NK-92 treated with Interleukin-12 subunit alpha and Interleukin-12 subunit beta, amount 100 ng/mL, for 24 hours (cell line): ENCODE measurements around the gene RABEP1.

Experiments
- DNase-seq: peaks from one replicate; lab custom pipeline; 2025; lab: John Stamatoyannopoulos, UW

The RABEP1 gene

DNA sequence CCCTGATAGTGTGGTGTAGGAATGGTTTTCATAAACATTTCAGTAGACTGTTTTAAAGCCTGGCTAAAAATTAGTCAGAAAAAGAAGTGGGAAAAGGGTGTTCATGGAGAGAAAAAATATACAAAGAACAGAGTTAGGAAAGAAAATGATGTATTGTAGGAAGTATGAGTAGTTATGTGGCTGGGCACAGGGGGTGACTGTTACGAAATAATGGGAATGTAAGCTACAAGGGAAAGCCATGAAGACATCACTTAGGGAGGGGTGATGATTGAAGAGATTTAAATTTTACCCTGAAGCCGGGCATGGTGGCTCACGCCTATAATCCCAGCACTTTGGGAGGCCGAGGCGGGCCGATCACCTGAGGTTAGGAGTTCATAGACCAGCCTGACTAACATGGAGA, 82.1 kb downstream of the RABEP1 start:
- DNase-seq, result no peak

DNA sequence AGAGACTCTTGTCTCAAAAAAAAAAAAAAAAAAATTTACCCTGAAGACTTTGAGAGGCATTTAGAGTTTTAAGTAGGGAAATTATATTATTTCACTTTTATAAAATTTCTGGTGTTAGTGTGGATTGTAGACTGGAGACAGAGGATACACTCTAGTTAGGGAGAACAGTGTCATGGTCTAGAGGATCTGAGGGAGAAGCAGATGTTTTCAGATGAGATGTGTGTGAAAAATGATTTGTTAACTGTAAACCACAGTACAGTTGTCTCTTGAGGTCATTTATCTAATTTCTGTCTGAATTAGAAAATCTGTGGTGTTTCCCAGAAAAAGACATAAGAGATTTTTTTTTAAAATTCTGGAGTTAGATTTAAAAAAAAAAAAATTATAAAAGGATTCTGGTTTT, 82.6 kb downstream of the RABEP1 start:
- DNase-seq, result no peak

DNA sequence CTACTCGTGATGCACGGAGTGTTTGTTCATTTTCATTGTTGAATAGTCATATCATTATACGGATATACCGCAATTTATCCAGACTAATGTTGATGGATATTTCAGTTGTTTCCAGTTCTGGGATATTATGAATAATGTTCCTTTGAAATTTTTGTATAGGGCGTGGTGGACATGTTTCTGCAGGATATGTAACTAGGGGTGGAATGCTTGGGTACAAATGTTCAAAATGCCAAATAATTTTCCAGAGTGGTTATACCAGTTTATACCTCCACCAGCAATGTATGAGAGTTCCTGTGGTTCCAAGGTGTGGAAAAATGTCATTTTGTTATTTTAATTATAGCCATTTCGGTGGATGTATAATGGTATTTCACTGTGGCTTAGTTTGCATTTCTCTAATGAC, 83.7 kb downstream of the RABEP1 start:
- DNase-seq, result no peak

DNA sequence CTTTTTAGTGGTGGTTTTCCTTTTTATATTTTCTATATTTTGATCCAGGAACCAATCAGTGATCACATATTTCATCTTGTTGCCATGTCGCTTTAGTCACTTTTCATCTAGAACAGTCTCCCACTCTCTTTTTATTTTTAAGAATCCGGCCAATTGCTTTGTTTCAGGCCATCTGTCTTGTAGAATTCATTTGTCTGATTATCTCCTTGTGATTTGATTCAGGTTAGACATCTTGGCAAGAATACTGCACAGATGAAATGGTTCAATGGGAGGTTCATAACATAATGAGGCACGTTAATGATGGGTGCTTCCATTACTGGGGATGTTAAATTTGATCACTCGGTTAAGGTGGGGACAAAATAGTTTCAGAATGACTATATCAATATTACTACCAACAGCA, 88.3 kb downstream of the RABEP1 start:
- DNase-seq, result no peak

DNA sequence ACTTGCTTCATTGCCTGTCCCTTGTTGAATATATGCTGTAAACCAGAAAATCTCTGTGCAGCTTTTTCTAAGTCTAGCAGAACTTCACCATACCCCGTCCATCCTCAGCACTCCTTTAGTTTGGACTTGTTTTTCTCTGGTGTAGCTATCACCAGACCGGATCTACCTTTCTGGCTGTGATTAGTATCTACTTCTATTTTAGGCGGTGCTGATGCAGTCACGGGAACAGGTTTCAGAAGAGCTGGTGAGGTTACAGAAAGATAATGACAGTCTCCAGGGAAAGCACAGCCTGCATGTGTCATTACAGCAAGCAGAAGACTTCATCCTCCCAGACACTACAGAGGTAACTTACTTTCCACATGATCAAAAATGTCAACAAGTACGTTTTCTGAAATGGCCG, 91.0 kb downstream of the RABEP1 start:
- DNase-seq, result no peak

DNA sequence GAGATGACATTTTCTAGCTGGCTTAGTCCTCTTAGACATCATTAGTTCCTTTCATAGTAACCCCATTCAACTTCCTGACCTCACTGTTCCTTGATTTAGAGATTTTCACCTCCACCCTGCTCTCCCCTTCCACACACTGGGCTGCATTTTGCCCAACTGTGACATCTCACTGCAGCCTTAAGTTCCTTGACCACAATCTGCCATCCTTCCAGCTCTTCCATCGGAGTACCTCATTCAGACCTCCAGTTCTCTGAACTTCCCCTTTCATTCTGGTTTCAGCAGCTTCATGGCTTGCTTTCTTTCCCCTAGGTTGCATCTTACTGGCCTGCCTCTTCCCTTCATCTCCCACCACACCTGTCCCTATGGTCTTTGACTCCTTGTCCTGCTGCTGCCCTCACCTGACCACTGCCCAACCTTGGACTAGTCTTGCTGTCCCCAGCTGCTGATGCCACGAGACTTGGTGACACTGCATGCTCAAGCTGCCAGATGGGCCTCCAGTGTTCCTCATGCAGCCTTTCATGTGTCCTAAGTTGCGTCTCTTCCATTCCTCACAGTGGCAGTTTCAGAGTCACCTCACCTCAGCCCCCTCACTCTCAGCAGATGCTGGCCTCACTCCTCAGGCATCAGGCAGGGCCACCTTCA, 96.6 kb downstream of the RABEP1 start:
- DNase-seq, result no peak

DNA sequence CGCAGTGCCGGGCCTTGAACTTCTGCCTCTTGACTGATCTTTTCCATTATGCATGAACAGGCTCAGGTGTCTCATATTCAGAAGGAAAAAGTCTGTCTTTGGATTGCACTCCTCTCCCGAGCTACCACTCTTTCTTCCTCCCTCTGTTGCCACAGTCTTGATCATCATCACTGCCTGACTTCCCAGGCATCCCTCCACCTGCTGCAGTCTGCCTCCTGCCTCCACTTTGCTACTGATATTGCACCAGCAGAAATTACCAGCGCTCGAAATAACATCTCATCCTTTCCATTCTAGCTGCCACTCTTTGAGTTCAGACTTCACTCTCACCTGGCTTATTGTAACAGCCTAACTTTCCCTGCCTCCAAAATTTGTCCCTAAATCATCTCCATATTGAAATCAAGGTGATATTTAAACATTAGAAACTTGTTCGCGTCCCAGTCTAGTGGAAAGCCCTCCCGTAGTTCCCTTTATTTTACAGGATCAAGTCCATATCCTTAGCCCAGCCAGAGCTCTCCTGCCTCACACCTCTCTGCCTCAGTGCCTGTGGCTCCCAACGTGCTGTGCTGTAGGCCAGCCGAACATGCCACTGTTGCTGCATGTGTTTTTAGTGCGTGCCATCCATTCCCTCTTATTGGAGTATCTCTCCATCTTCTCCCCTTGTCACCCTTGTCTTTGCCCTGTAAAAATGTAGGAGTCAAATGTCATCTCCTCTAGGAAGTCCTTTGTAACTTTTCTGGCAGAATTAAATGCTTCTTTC, 97.4 kb downstream of the RABEP1 start:
- DNase-seq, result no peak

DNA sequence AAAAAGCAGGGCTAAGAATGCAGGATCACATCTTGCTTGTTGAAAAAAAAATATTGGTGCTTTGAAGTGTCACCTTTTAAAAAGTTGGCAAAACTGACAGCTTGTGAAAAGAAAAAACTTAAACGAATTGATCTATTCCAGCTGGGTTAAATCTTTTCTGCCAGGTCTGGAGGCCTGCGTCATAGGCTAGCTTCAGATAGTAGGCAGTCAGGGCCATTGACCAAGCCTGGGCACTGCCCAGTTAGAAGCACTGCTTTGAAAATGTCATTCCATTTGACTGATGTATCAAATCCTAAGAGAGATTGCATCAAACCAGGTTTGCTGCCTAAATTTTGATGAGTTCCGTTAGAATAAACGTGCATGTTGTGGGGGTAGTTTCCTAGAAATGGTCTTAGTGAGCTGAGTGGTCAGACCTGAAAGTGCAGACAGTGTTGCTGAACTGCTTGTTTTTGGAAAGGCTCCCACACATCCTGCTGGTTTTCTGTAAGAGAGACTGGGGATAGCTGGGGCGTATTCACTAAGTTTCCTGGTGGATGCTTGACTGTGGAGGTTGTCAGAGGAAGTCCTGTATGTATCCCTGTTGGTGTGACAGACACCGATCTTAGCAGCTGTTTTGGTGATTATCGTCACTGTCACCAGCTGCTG, 98.5 kb downstream of the RABEP1 start:
- DNase-seq, result no peak

DNA sequence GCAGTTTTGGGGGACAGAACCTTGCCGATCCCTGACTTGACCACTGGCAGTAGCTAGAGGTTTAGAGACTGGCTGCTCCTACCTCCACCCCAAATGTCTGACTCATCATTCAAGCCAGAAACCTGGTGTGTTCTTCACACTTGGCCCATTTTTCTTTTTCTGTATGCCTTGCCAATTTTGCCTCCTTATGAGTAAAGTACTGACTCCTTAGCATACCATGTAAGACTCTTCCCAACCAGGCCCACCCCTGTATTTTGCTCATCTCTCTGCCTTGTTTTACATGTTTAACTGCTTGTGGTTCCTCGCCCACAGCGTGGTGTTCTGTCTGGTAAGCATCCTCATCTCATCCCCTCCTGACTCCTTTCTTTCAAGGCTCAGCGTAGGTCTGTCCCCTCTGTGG, 99.5 kb downstream of the RABEP1 start:
- DNase-seq, result no peak

DNA sequence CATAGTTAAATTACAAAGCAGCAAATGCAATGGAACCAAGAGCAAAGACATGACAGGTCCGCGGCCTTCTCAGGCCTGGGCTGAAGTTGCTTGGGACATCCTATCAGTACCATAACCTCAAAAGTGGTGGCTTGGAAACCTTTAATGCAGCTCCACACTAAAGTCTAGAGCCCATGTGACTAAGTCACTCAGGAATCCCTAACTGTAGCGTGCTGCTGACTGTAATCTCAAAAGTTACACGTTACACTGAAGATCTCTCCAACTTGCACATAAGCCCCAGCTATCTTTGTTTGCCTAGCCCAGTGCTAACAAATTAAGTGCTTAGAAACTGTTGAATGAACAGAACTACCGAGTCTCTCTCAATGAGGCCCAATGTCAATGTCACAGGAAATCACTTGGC, 109.6 kb downstream of the RABEP1 start:
- no peak for DNase-seq

DNA sequence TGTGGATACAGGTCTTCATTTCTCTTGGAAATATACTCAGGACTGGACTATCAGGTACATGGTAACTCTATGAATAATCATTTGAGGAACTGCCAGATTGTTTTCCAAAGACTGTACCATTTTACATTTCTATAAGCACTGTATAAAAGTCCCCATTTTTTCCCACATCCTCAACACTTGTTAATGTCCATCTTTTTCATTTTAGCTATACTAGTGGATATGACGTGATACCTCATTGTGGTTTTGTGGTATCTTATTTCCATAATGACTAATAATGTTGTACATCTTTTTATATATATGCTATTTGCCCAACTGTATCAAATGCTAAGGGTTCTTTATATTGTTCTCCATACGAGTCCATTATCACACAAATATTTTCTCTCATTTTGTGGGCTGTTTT, 114.5 kb downstream of the RABEP1 start:
- DNase-seq, result no peak

DNA sequence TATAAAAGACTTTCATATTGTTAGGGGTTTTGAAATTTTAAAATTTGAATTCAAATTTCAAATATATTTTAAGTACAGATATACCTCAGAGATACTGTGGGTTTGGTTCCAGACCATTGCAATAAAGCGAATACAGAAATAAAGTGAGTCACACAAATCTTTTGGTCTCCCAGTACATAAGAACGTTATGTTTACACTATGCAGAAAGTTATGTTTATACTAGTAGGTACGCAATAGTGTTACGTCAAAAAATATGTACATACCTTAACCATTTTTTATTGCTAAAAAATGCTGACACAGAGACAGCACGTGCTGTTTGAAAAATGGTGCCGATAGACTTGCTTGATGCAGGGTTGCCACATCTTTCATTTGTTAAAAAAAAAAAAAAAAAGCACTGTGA, 117.7 kb downstream of the RABEP1 start:
- no peak for DNase-seq

DNA sequence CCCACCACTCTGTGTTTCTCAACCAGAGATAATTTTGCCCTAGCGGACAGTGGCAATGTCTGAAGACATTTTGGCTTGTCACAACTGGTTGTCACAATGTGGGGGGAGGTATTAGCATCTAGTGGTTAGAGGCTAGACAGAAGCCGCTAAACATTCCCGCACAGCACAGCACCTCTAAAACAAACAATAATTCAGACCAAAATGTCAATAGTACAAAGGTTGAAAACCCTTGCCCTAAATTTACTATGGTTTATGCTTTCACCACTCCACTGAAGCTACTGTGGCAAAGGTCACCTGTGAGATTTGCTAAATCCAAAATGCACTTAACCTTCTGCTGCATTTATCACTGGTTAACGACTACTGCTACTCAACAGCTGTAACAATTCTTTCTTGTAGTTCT, 123.3 kb downstream of the RABEP1 start:
- DNase-seq, result no peak

DNA sequence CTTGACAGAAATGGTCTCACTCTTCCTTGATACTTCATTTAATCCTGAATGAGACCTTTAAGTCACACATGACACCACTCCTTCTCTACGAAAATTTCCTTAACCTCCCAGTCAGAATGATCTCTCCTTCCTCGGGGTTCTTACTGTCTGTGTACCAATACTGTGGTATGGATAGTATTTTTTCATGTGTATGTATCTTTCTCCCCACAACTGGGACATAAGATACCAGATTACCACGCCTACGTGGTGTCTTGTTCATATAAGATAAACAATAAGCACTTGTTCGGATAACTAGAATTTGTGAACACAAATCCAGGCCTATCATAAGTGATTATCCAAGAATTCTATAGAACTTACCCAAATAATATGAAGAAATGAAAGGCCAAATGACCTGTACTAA, 126.1 kb downstream of the RABEP1 start:
- no peak for DNase-seq

DNA sequence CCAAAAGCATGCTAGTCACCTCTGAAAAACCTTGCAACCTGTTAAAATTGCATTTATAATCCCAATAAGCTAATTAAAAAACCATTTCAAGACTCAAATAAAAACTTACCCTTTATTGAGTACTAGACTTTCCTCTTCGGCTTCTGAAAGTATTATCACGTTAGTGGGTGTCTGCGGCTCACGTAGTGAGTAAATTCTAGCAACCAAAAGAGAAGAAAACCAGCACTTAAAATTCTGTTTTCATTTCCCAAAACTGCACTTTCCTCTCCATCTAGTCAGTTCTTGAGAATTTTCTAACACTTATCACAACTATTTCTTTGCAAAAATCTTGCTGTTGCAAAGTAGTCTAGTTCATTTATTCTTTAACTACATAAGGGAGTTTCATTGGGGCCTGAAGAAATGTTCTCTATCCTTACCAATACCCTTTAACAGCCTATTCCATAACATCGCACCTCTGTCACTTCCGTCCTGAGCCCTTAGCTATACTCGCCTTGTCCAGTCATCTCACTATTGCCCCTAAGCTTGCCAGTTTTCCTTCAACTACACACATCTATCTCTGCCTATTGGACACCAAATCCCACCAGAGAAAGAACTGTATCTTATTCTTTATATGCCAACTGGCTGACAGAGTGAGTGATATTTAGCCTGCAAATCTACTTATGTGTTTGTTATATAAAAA, 128.6 kb downstream of the RABEP1 start:
- no peak for DNase-seq

DNA sequence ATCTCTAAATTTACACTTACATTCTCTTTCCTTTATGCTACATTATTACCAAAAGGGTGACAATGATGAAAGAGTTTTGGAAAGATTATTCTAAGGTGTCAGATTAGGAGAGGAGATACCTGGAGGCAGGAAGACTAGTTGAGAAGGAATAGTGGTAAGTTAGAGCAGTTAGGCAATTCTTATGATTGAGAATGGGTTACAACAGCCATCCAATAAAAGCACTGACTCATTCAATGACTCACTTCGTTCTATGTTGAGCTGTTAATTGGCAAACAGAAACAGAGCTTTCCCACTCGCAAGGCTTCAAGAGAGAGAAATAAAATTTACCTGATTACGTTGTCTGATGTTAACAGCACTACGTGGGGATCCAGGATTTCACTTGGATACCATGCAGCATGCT, 131.6 kb downstream of the RABEP1 start:
- DNase-seq, result no peak

DNA sequence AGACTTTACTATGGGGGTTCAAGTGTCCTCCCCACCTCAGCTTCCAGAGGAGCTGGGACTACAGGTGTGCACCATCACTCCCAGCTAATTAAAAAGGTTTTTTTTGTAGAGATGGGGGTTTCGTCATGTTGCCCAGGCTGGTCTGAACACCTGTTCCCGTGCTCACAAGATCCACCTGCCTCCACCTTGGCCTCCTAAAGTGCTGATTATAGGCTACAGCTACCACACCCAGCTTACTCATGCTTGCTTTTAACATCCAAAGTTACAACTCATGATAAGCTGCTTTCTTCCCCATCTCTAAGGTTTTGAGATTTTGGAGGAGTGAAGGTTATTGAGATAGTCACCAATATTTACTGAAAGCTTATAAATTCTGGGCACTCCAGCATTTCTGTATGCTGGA, 134.8 kb downstream of the RABEP1 start:
- DNase-seq, result no peak

DNA sequence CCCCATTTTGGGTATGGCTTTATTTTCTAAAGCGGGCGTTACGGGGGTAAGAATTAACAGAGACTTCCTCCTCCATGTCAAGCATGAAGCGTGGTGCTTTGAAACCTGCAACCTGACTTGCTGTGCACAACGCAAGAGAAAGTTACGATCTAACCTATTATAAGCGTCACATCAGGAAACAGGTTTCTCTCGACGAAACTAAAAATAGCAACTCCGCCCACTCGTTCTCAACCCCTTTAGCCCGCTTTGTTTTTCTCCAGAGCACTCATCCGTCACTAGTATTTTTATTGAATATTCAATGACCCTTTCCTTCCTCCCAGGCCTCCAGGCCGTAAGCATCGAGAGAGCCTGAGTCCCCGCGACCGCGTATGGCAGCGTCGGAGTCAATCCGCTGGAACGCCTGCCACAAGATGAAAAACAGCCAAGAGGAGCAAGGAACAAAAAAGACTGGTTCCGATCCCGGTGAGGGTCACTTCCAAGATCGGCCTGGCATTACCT, 136.8 kb downstream of the RABEP1 start:
- peak; percentile 41 for DNase-seq

DNA sequence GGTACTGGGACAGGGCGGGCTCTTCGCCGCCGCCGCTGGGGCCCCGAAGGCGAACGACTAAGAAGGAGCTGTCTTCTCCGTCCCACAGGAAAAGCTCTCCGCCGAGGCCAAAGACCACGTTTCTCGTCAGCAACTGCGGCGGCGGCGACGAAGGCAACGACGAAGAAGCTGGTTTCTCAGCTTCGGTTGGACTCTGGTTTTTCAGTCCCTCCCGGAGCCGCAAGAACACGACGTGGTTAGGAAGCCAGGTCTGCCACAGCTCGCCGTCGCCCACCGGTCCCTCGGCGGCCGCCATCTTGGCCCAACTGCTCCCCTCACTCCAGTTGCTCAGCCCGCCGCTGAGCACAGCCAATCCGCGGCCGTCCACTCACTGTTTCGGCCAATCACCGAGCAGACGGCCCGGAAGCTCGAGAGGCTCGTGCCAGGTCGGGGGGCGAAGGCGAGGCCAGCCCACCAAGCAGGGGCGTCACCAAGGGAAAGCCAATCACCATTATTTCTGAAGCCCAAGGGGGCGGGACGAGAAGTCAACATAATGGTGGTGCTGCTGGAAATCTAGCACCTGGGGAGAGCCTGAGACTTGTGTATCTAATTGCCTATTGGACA, 137.4 kb downstream of the RABEP1 start, which contains the start of gene NUP88:
Gene NUP88, minus strand, starts transcription at position 307 of the 603 bp plus-strand sequence. Its CDS starts 12 bp downstream, at position 295.
- peak; percentile 89 for DNase-seq

DNA sequence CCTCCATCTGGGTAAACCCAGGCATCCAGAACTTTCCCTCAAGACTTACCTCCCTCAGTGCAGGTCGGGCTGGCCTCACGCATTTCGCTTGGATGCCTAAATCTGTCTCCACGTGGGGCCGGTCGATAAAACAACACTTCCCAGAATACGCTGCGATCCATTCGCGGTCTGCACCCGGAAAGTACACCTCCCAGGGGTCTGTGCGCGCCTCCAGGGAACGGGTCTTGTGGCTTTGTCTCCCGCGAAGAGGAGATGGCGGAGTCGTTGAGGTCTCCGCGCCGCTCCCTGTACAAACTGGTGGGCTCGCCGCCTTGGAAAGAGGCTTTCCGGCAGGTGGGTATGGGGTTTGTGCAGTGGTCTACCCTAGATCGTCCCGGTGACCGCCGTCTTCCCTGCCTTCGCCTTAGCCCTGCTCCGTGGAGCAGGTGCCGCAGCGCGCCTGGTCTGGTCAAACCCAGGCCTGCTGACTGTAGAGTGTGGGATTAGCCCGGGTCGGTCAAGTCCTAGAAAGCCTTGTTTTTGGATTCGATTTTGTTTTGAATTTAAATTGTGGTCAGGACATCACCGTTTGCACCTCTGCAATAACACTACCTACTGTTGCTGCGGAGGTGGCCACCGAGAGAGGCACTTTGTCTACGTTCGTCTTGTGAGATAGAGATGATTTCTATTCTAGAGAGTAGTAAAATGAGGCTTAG, 138.0 kb downstream of the RABEP1 start, which contains the start of gene RPAIN:
Gene RPAIN, plus strand, starts transcription at position 224 of the 695 bp plus-strand sequence. Its CDS starts 29 bp downstream, at position 253.
- peak; percentile 69 for DNase-seq

DNA sequence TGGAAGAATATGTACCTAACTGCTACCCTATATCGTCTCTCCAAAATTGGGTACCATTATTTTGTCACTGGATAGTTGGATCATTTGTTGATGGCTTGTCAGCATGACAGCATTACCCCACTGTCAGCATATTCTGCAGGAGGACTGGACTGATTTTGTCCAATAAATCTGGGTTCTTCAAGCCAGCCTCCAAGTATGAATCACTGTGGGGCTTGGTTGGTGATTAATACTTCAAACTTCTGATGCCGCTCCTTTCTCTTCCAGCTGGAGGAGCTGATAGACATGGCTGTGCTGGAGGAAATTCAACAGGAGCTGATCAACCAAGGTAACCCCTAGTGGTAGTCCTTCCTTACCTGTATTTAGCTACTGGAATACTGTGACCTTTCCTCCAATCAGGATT, 140.4 kb downstream of the RABEP1 start:
- no peak for DNase-seq
